NCI-H146 treated with DMSO at 0.1 percent for 48 hours (cell line): Measurements from ENCODE around the gene ZNF846.
"Not testable (repeated sequence)": the region's sequence is repeated elsewhere in the genome, so short reads cannot be mapped to it uniquely, and the experiment has no call there.

Experiments used
- DNase-seq: peaks from one replicate; lab custom pipeline; 2025; ENCODE audit not compliant: unreplicated experiment; lab: John Stamatoyannopoulos, UW

The ZNF846 gene

DNA sequence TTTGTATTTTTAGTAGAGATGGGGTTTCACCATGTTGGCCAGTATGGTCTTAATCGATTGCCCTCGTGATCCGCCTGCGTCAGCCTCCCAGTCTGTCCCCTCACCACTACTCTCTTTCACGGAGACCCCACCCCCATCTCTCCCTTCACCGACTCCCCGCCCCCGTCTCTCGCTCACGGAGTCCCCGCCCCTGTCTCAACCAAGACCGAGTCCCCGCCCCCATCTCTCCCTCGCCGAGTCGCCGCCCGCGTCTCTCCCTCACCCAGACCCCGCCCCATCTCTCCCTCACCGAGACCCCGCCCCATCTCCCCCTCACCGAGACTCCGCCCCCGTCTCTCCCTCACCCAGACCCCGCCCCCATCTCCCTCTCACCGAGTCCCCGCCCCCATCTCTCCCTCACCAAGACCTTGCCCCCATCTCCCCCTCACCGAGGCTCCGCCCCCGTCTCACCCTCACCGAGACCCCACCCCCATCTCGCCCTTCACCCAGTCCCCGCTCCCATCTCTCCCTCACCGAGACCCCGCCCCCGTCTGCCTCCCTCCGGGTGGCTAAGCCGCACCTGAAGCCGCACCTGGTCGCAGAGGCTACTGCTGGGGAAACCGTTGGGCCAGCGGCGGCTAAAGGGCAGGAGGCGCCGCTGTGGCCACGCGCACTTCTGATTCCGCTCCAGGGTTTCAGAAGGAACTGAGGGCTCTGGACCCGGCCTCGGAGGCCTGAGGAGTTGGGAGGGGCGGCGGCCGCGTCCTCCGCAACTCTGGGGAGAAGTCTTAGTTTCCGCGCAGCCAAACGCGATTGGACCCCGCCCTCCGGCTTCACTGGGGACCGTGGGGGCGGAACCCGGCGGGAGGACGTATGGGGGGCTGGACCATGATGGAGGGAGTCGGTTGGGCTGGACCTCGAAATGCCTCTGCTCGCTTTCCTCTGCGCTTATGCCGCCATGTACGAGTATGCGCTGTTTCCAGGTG lies 17.1 kb upstream of the ZNF846 start:
- DNase-seq, result peak; percentile 87

GRCh38 chr19:9784163-9784496 lies 15.6 kb upstream of the ZNF846 start:
- DNase-seq, result not testable (repeated sequence)

DNA sequence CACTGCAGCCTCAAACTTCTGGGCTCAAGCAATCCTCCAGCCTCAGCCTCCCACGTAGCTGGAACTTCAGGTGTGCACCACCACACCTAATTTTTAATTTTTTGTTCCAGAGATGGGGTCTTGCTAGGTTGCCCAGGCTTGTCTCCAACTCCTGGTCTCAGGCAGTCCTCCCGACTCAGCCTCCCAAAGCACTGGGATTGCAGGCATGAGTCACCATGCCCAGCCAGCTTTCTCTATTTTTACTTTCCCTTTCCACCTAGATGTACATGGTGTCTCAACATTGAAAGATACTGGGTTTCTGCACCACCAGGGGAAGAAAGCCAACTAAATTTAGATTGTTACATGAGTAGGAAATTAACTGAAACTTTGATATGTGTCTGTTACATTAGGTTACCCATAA lies 13.8 kb upstream of the ZNF846 start:
- no peak for DNase-seq

DNA sequence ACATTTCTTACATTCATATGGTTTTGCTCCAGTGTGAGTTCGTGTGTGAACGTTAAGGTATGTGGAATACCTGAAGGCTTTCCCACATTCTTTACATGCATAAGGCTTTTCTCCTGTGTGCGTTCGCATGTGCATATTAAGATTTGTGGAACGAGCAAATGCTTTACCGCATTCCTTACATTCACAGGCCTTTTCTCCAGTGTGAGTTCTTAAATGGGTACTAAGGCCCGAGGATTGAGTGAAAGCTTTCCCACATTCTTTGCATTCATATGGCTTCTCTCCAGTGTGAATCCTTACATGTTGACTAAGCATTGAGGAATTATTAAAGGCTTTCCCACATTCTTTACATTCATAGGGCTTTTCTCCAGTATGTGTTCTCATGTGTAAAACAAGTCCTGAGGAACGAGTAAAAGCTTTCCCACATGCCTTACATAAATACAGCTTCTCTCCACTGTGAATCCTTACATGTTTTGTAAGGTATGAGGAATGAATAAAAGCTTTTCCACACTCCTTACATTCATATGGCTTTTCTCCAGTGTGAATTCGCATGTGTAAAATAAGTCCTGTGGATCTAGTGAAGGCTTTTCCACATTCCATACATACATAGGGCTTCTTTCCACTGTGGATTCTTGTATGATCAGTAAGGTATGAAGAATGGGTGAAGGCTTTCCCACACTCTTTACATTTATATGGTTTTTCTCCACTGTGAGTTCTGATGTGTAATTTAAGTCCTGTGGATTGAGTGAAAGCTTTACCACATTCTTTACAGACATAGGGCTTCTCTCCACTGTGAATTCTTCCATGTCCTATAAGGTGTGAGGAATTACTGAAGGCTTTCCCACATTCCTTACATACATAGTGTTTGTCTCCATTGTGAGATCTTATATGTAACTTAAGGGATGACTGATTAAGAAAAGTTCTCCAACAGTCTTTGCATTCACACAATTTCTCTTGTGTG lies 10.7 kb downstream of the ZNF846 start:
- no peak for DNase-seq

GRCh38 chr19:9752701-9753443 lies 15.7 kb downstream of the ZNF846 start:
- DNase-seq, result no peak

GRCh38 chr19:9751446-9751845 lies 17.1 kb downstream of the ZNF846 start:
- no peak for DNase-seq

DNA sequence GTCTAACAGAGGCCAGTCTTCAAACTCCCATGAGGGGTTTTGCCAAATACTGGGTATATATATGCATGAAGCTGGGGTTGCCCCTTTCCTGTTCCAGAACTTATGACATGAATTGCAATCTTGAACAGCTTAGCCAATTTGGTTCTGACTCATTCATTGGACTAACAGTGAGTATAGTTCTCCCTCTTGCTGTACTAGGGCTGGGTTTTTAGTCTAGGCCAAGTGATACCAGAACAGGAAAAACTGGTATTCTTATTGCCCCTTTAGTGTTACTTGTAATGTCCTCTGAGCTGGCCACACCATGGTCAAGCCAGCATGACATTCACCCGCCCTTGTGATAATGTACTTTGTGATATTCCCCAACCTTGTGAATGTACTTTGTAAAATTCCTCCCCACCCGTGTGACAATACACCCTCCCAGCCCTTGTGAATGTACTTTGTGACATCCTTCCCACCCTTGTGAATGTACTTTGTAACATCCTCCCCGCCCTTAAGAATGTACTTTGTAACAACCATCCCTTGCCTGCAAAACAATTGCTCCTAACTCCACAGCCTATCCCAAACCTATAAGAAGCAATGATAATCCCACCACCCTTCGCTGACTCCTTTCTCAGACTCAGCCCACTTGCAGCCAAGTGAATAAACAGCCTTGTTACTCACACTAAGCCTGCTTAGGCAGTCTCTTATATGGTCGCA lies 26.9 kb downstream of the ZNF846 start:
- no peak for DNase-seq

DNA sequence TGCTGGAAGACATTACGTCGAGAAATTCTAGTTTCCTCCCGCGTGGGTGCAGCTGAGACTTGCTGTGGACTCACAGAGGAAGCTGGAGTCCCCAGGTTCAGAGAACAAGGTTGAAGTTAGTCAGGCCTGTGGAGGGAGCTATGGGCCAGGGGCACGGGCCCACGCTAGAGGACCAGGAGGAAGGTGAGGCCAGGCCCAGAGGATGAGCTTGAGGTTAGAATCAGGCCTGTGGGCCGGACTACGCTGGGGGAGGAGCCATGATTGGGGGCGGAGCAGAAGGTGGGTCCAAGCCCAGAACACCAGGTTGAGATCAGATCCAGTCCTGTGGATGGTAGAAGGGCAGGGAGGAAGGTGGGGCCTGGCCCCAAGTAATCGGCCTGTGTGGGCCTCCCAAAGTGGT lies 32.6 kb downstream of the ZNF846 start:
- no peak for DNase-seq

GRCh38 chr19:9730056-9730455 lies 38.5 kb downstream of the ZNF846 start:
- not testable (repeated sequence) for DNase-seq

DNA sequence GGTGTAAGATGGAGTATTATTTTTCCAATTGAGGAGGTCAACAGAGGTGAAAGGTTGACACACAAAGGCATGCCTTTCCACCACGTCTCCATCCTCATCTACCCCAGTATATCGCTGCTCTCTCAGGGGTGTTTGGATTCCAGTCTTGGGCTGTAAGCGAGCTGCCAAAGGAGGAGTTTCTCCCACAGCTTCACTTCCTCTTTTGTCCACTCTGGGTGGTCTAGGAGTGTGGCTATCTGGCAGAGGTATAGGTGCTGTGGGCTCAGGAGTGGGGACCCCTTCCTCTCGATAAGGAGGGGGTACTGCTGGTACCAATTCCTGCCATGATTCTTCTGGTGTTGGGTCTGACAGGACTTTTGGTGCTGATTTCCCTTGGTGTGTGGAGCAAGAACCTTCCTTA lies 39.4 kb downstream of the ZNF846 start:
- DNase-seq, result no peak

- no peak for DNase-seq
These were observed 40.9 kb downstream of the ZNF846 start for GRCh38 chr19:9727644-9728043.

GRCh38 chr19:9725508-9726201 lies 42.9 kb downstream of the ZNF846 start:
- not testable (repeated sequence) for DNase-seq

GRCh38 chr19:9724157-9724556 lies 44.4 kb downstream of the ZNF846 start:
- DNase-seq, result no peak

GRCh38 chr19:9721861-9722260 lies 46.7 kb downstream of the ZNF846 start:
- no peak for DNase-seq

GRCh38 chr19:9720541-9720940 lies 48.0 kb downstream of the ZNF846 start:
- no peak for DNase-seq

- DNase-seq, result no peak
These were observed 56.7 kb downstream of the ZNF846 start for GRCh38 chr19:9711815-9712214.

- DNase-seq, result no peak
These were observed 59.2 kb downstream of the ZNF846 start for GRCh38 chr19:9709305-9709704.

GRCh38 chr19:9705836-9706235 lies 62.7 kb downstream of the ZNF846 start:
- no peak for DNase-seq

DNA sequence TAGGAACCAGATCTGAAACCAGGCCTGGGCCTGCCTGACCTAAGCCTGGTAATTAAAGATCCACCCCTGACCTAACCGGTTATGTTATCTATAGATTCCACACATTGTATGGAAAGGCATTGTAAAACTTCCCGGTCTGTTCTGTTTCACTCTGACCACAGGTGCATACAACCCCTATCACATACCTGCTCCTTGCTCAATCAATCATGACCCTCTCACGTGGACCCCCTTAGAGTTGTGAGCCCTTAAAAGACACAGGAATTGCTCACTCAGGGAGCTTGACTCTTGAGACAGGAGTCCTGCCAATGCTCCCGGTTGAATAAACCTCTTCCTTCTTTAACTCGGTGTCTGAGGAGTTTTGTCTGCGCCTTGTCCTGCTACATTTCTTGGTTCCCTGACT lies 66.4 kb downstream of the ZNF846 start:
- DNase-seq, result no peak
